ENCODE data around the gene TTBK1.

Gene TTBK1

GRCh38 chr6:43242908-43243663 is at the start of gene TTBK1:
TSS of gene TTBK1 (plus strand) at chr6:43243481. CDS start at chr6:43246661, 3,180 bp downstream.
- no peak for DNase-seq

GRCh38 chr6:43193929-43194328 is 49.4 kb upstream of the TTBK1 start:
- DNase-seq: no peak

- no peak for DNase-seq
These were observed 46.9 kb upstream of the TTBK1 start for GRCh38 chr6:43196337-43196736.

GRCh38 chr6:43199912-43200311 is 43.4 kb upstream of the TTBK1 start:
- DNase-seq: no peak

- no peak for DNase-seq
These were observed 42.7 kb upstream of the TTBK1 start for GRCh38 chr6:43200541-43200940.

GRCh38 chr6:43202451-43202850 is 40.8 kb upstream of the TTBK1 start:
- DNase-seq: no peak

GRCh38 chr6:43203029-43203717 is 40.1 kb upstream of the TTBK1 start:
- no peak for DNase-seq

GRCh38 chr6:43203718-43204095 is 39.6 kb upstream of the TTBK1 start:
- no peak for DNase-seq

- no peak for DNase-seq
These were observed 38.8 kb upstream of the TTBK1 start for GRCh38 chr6:43204271-43205105.

- DNase-seq: no peak
These were observed 37.4 kb upstream of the TTBK1 start for GRCh38 chr6:43205849-43206248.

GRCh38 chr6:43207286-43207685 is 36.0 kb upstream of the TTBK1 start:
- no peak for DNase-seq

- no peak for DNase-seq
These were observed 31.3 kb upstream of the TTBK1 start for GRCh38 chr6:43211955-43212354.

GRCh38 chr6:43213431-43213830 is 29.9 kb upstream of the TTBK1 start:
- DNase-seq: no peak

GRCh38 chr6:43215066-43215465 is 28.2 kb upstream of the TTBK1 start:
- no peak for DNase-seq

- no peak for DNase-seq
These were observed 27.1 kb upstream of the TTBK1 start for GRCh38 chr6:43216200-43216599.

- no peak for DNase-seq
These were observed 25.9 kb upstream of the TTBK1 start for GRCh38 chr6:43217351-43217750.

GRCh38 chr6:43219119-43219518 is 24.2 kb upstream of the TTBK1 start:
- no peak for DNase-seq

- no peak for DNase-seq
These were observed 23.5 kb upstream of the TTBK1 start for GRCh38 chr6:43219814-43220213.

GRCh38 chr6:43220439-43220951 is 22.8 kb upstream of the TTBK1 start:
- DNase-seq: no peak

- no peak for DNase-seq
These were observed 22.0 kb upstream of the TTBK1 start for GRCh38 chr6:43221046-43221972.

GRCh38 chr6:43222418-43223059 is 20.7 kb upstream of the TTBK1 start:
- no peak for DNase-seq

- no peak for DNase-seq
These were observed 20.1 kb upstream of the TTBK1 start for GRCh38 chr6:43223175-43223574.
